ENCODE results near the gene DNAJA1.

DNAJA1 gene

DNA sequence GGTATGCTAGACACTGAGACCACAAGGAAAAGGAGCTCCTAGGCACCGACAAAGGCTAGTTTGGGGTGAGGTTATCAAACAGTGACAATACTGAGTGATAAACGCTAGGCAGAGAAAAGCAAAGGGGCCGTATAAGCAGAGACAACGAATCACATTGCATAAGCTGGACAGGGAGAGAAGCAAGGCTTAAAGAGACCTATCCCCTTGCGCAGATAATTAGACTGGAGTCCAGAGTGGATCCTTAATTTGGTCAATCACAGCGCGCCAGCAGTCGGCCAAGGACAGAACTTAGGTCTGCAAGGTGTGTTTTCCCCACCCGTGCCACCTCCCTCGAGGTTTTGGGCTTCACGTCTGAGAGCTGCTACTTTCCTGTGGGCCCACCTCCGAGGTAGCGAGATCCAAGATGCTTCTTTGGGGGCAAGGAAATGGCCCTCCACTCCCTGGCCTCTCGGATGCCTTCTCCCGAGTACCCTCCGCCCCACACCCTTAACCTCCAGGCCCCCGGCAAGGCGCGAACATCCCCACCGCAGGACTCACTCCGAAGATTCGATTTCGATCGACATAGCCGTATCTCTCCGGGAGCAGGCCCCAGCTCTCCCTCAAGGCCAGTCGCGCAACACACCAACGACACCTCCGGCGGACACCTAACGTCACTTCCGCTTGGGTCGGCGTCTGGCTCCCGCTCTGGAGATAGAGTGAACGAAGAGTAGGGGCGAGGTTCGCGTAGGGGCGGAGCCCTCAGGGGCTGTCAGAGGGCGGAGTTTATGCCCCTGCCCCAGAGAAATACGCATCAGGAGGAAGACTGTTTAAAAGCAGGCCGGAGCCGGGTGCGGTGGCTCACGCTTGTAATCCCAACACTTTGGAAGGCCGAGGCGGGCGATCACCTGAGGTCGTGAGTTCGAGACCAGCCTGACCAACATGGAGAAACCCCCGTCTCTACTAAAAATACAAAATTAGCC lies 51.3 kb downstream of the DNAJA1 start, which contains the start of gene SMU1:
SMU1 (minus strand) TSS at position 629 of the 959 bp plus-strand sequence; CDS start at position 563, 66 bp downstream.
- Histone ChIP-seq H3K9ac (ENCODE audit: low read length) (peak within 1 kb of the TSS; percentile 77), H3K9me2 (replicated peaks; ENCODE audit: insufficient read depth, low read length) (no peaks in the 10 kb centered on the region), H2AFZ (ENCODE audit: low read depth, low read length, severe bottlenecking) (peak within 1 kb of the TSS; percentile 75), H3K36me3 (ENCODE audit: low read length) (peaks cover 12% of the 10 kb centered on the region), H3K4me3 (ENCODE audit: insufficient read depth, low read length, poor library complexity, severe bottlenecking) (peak within 1 kb of the TSS; percentile 81), H3K79me2 (ENCODE audit: insufficient read depth, low read length) (peaks cover 39% of the 10 kb centered on the region), H4K20me1 (ENCODE audit: low read depth, low read length) (no peaks in the 10 kb centered on the region), H3K9me3 (ENCODE audit: insufficient read depth, low read length) (no peaks in the 10 kb centered on the region), H3K4me2 (ENCODE audit: low read depth, low read length, poor library complexity, severe bottlenecking) (peak within 1 kb of the TSS; percentile 91), H3F3A (ENCODE audit: insufficient read depth) (peaks cover 10% of the 10 kb centered on the region; the same call in 1 of the 2 replicates), H3K27me3 (ENCODE audit: low read length) (no peaks in the 10 kb centered on the region), H3K27ac (ENCODE audit: low read depth, low read length) (peak within 1 kb of the TSS; percentile 13; the same call in 1 of the 2 replicates)
- TF ChIP-seq, protein P1, sequence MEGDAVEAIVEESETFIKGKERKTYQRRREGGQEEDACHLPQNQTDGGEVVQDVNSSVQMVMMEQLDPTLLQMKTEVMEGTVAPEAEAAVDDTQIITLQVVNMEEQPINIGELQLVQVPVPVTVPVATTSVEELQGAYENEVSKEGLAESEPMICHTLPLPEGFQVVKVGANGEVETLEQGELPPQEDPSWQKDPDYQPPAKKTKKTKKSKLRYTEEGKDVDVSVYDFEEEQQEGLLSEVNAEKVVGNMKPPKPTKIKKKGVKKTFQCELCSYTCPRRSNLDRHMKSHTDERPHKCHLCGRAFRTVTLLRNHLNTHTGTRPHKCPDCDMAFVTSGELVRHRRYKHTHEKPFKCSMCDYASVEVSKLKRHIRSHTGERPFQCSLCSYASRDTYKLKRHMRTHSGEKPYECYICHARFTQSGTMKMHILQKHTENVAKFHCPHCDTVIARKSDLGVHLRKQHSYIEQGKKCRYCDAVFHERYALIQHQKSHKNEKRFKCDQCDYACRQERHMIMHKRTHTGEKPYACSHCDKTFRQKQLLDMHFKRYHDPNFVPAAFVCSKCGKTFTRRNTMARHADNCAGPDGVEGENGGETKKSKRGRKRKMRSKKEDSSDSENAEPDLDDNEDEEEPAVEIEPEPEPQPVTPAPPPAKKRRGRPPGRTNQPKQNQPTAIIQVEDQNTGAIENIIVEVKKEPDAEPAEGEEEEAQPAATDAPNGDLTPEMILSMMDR (IDR thresholded peaks at IDR 0.05; ENCODE audit: insufficient read depth, low read length, poor library complexity, severe bottlenecking): no peak
- TF ChIP-seq EZH2phosphoT487 (conservative IDR thresholded peaks at IDR 0.05; ENCODE audit: low read length): no peak

DNA sequence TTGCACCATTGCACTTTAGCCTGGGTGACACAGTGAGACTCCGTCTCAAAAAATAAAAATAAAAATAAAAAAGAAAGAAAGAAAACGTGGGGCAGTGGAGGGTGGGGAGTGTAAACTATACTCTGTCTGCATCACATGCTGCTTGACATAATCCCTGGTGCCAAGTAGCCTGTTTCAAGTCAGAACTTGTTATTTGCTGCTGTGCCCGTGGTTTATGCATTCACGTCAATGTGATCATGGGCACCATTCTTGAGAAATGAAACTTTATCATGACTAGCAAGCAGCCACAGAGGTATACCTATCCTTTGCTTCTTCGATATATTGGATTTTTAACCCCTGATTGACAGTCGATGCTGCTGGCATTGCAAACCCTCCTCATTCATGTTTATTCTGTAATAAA lies 55.5 kb downstream of the DNAJA1 start:
- TF ChIP-seq, protein P1 (IDR thresholded peaks at IDR 0.05; ENCODE audit: insufficient read depth, low read length, poor library complexity, severe bottlenecking): no peak
- TF ChIP-seq EZH2phosphoT487 (conservative IDR thresholded peaks at IDR 0.05; ENCODE audit: low read length): no peak
- peaks cover 10% of the 10 kb centered on the region; the same call in 1 of the 2 replicates for H3F3A ChIP-seq (ENCODE audit: insufficient read depth)
- H3K36me3 ChIP-seq (ENCODE audit: low read length): no peaks in the 10 kb centered on the region
- no peak overlapping the region for H2AFZ ChIP-seq (ENCODE audit: low read depth, low read length, severe bottlenecking)
- H3K9me3 ChIP-seq (ENCODE audit: insufficient read depth, low read length): no peaks in the 10 kb centered on the region
- no peaks in the 10 kb centered on the region for H3K9me2 ChIP-seq (replicated peaks; ENCODE audit: insufficient read depth, low read length)
- H4K20me1 ChIP-seq (ENCODE audit: low read depth, low read length): no peaks in the 10 kb centered on the region
- H3K27me3 ChIP-seq (ENCODE audit: low read length): no peaks in the 10 kb centered on the region
- no peak overlapping the region for H3K4me3 ChIP-seq (ENCODE audit: insufficient read depth, low read length, poor library complexity, severe bottlenecking)
- H3K79me2 ChIP-seq (ENCODE audit: insufficient read depth, low read length): peaks cover 10% of the 10 kb centered on the region
- H3K9ac ChIP-seq (ENCODE audit: low read length): no peak overlapping the region
- H3K4me2 ChIP-seq (ENCODE audit: low read depth, low read length, poor library complexity, severe bottlenecking): no peak overlapping the region
- H3K27ac ChIP-seq (ENCODE audit: low read depth, low read length): no peak overlapping the region

DNA sequence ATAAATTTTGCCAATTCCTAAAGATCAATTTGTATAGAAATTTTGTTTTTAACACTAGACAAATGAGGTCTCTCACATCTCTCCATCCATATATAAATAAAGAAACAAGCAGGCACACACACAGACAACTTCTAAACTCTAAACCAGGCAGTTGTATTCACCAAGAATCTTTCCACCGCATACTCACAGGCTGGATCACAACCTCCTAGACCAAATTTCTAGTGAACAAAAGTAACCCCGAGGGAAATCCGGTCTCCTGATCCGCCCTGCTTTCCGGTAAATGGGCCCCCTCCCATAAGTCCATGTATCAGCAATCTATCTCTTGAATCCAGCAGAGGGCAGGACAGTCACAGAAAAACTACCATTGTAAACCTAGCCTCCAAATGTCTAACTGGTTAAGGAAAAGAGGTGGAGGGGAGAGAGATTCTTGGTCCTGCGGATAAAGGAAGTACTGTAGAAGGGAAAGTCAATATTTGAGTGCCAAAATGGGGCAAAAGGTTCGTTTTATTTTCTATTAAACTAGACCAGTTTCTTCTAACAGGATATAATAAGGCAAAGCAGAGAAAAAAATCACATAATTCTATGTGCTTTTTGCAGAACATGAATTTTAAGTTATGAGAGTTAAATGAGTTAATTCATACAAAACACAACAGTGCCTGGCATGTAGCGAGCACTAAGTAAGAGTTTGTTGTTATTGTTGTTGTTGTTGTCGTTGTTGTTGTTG lies 56.2 kb downstream of the DNAJA1 start:
- Histone ChIP-seq H3K79me2 (ENCODE audit: insufficient read depth, low read length) (peaks cover 2% of the 10 kb centered on the region), H3K9ac (ENCODE audit: low read length) (peak overlapping the region; percentile 15; the same call in 1 of the 2 replicates), H4K20me1 (ENCODE audit: low read depth, low read length) (no peaks in the 10 kb centered on the region), H3K36me3 (ENCODE audit: low read length) (no peaks in the 10 kb centered on the region), H3K9me2 (replicated peaks; ENCODE audit: insufficient read depth, low read length) (no peaks in the 10 kb centered on the region), H3F3A (ENCODE audit: insufficient read depth) (peaks cover 10% of the 10 kb centered on the region; the same call in 1 of the 2 replicates), H3K27ac (ENCODE audit: low read depth, low read length) (no peak overlapping the region), H3K9me3 (ENCODE audit: insufficient read depth, low read length) (no peaks in the 10 kb centered on the region), H3K4me3 (ENCODE audit: insufficient read depth, low read length, poor library complexity, severe bottlenecking) (no peak overlapping the region), H3K27me3 (ENCODE audit: low read length) (no peaks in the 10 kb centered on the region), H3K4me2 (ENCODE audit: low read depth, low read length, poor library complexity, severe bottlenecking) (peak overlapping the region; percentile 40), H2AFZ (ENCODE audit: low read depth, low read length, severe bottlenecking) (peak overlapping the region; percentile 49)
- TF ChIP-seq, protein P1 (IDR thresholded peaks at IDR 0.05; ENCODE audit: insufficient read depth, low read length, poor library complexity, severe bottlenecking): peak; percentile 94
- TF ChIP-seq EZH2phosphoT487 (conservative IDR thresholded peaks at IDR 0.05; ENCODE audit: low read length): no peak

Data from SU-DHL-6 (cell line).